ENCODE results near the gene SUGCT. TPM values are rescaled to one million over a fixed set of nuclear protein-coding genes. Genes with fewer than 3 reads are reported as not detected.

The SUGCT gene
- total RNA-seq, 1 donor from 2014 or later = 11.9 TPM

DNA sequence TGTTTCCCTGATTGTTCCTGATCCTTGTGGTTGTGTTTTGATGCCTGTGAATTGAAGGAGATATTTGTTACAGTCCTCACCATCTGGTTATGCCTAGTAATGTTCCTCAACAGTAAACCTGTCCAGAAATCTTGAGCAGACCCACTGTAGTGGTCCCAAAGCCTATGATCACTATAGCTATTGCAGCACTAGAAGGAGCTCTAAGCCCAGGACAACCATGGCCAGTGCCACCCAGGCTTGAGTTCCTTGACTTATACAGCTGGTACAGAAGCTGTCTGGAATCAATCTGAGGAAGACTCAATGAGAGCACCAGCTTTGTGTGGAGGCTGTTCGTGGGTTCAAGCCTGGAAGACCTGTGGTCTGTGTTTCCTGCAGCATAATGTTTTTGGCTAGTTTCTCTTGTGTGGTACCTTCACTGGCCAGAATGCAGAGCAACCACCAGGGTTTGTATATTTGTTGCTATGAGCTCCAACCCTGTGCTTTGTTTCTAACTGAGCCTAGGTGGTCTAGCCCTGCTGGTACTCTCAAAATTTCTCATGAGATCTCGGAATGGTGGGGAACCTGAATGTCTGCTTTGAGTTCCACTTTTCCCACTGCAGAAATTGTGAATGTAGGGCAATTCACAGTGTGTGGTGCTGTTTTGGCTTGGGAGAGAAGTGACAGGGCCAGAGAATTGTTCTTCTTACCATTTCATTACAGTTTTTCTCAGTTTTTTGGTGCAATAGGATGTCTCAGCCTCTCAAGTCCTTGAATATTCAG is 355.2 kb downstream of the SUGCT start:
- H3K36me3 Mint-ChIP-seq (ENCODE audit: unreplicated experiment) = peaks cover 22% of the 10 kb centered on the region

GRCh38 chr7:40490603-40490924 is 355.8 kb downstream of the SUGCT start:
- no peaks in the 10 kb centered on the region for H3K27me3 Mint-ChIP-seq (ENCODE audit: unreplicated experiment)
- peaks cover 41% of the 10 kb centered on the region for H3K4me1 Mint-ChIP-seq (ENCODE audit: unreplicated experiment)
- H3K36me3 Mint-ChIP-seq (ENCODE audit: unreplicated experiment) = peaks cover 24% of the 10 kb centered on the region
- no peak for TF ChIP-seq CTCF (IDR thresholded peaks at IDR 0.05)
- H3K9me3 Mint-ChIP-seq (ENCODE audit: unreplicated experiment) = peaks cover 24% of the 10 kb centered on the region
- no peak overlapping the region for H3K4me3 Mint-ChIP-seq (ENCODE audit: unreplicated experiment)
- peak overlapping the region; percentile 81 for H3K27ac Mint-ChIP-seq (ENCODE audit: unreplicated experiment)
- DNase-seq (ENCODE audit: extremely low spot score, unreplicated experiment) = no peak

More for the DNA sequence above, 355.2 kb downstream of the SUGCT start:
- DNase-seq (ENCODE audit: extremely low spot score, unreplicated experiment) = no peak
- peaks cover 41% of the 10 kb centered on the region for H3K4me1 Mint-ChIP-seq (ENCODE audit: unreplicated experiment)
- no peaks in the 10 kb centered on the region for H3K27me3 Mint-ChIP-seq (ENCODE audit: unreplicated experiment)
- H3K9me3 Mint-ChIP-seq (ENCODE audit: unreplicated experiment) = peaks cover 24% of the 10 kb centered on the region
- peak overlapping the region; percentile 81 for H3K27ac Mint-ChIP-seq (ENCODE audit: unreplicated experiment)
- TF ChIP-seq CTCF (IDR thresholded peaks at IDR 0.05) = peak; percentile 32
- no peak overlapping the region for H3K4me3 Mint-ChIP-seq (ENCODE audit: unreplicated experiment)

DNA sequence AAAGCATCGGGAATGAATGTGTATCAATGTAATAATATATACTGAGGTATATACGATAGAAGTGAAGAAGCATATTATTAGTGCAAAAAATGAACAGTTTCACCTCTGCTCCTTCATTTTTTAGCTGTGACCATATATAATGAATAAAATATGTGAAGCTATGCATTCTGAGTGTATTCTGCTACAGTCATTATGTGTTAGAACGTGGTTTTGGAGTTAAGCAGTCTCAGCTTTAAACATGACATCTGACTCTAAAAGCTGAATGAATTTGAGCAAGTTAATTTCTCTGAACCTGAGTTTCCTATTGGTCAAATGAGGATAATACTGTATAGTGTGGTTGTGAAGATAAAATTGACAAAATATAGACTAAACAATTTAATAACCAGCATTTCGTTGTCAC is 358.1 kb downstream of the SUGCT start:
- Mint-ChIP-seq H3K27me3 (ENCODE audit: unreplicated experiment) (no peaks in the 10 kb centered on the region), H3K27ac (ENCODE audit: unreplicated experiment) (no peak overlapping the region), H3K4me3 (ENCODE audit: unreplicated experiment) (no peak overlapping the region), H3K36me3 (ENCODE audit: unreplicated experiment) (peaks cover 15% of the 10 kb centered on the region), H3K4me1 (ENCODE audit: unreplicated experiment) (peaks cover 41% of the 10 kb centered on the region), H3K9me3 (ENCODE audit: unreplicated experiment) (peaks cover 13% of the 10 kb centered on the region)
- DNase-seq (ENCODE audit: extremely low spot score, unreplicated experiment) = no peak
- no peak for TF ChIP-seq CTCF (IDR thresholded peaks at IDR 0.05)

GRCh38 chr7:40493609-40494051 is 358.8 kb downstream of the SUGCT start:
- no peaks in the 10 kb centered on the region for H3K27me3 Mint-ChIP-seq (ENCODE audit: unreplicated experiment)
- peaks cover 11% of the 10 kb centered on the region for H3K36me3 Mint-ChIP-seq (ENCODE audit: unreplicated experiment)
- peak overlapping the region; percentile 71 for H3K27ac Mint-ChIP-seq (ENCODE audit: unreplicated experiment)
- H3K4me1 Mint-ChIP-seq (ENCODE audit: unreplicated experiment) = peaks cover 41% of the 10 kb centered on the region
- no peak overlapping the region for H3K4me3 Mint-ChIP-seq (ENCODE audit: unreplicated experiment)
- DNase-seq (ENCODE audit: extremely low spot score, unreplicated experiment) = no peak
- peaks cover 6% of the 10 kb centered on the region for H3K9me3 Mint-ChIP-seq (ENCODE audit: unreplicated experiment)
- TF ChIP-seq CTCF (IDR thresholded peaks at IDR 0.05) = no peak

DNA sequence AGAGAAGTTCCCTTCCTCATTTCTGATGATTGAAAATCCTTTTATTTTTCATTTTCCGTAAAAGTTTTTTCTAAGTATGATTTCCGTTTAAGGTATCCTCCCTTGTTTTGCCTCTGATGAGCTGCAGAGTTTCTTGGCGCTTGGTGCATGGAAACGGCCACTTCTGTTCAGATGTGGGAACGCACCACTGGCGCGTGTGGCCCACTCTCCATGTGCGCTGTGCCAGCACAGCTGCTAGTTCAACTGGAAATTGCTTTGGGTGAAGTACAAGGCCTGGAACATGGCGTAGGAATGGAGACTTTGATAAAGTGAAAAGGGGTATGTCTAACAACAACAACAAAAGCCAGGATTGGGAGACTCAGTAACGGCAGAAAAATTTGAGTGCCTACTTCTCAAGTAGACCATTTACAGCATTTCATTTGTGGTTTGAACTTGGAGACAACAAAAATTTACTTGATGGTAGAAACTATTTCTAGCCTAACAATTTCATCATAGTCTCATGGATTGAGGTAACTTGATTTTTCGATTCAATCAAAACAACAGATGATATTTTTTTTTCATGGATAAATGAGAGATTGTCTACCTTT is 364.2 kb downstream of the SUGCT start:
- no peak for TF ChIP-seq CTCF (IDR thresholded peaks at IDR 0.05)
- Mint-ChIP-seq H3K36me3 (ENCODE audit: unreplicated experiment) (peaks cover 7% of the 10 kb centered on the region), H3K9me3 (ENCODE audit: unreplicated experiment) (peaks cover 3% of the 10 kb centered on the region), H3K4me1 (ENCODE audit: unreplicated experiment) (peaks cover 24% of the 10 kb centered on the region), H3K27ac (ENCODE audit: unreplicated experiment) (no peak overlapping the region), H3K27me3 (ENCODE audit: unreplicated experiment) (no peaks in the 10 kb centered on the region), H3K4me3 (ENCODE audit: unreplicated experiment) (no peak overlapping the region)
- no peak for DNase-seq (ENCODE audit: extremely low spot score, unreplicated experiment)

Measured in osteocyte (in vitro differentiated cells).